Stimulated activated CD4-positive, alpha-beta T cell treated with anti-CD3 and anti-CD28 coated beads, Interleukin-2, amount 100 ng/mL, for 24 hours (primary cell): ENCODE measurements around the gene TTF1.

Experiments used
- DNase-seq, 2 donors: peaks; one replicate each; pipeline ENCODE4 v3.0.0-alpha.2; 2020

TTF1 gene

DNA sequence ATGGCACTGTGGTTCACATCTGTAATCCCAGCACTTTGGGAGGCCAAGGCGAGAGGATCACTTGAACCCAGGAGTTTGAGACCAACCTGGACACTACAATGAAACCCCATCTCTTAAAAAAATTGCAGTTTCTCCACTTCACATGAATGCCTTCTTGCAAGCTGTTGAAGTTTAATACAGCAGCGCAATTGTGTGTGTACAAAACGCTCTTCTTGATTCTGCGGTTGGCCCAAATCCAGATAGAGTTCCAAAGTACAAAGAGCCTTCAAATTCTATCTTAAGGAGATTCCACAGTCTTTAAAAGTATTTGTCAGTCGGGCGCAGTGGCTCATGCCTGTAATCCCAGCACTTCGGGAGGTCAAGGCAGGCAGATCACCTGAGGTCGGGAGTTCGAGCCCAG is 42.6 kb downstream of the TTF1 start:
- DNase-seq: no peak

- no peak for DNase-seq
Observed at GRCh38 chr9:132357764-132358163, 48.9 kb downstream of the TTF1 start.

GRCh38 chr9:132356324-132356924 is 50.2 kb downstream of the TTF1 start:
- DNase-seq: no peak

- peak; percentile 98 to 99 for DNase-seq
Observed at GRCh38 chr9:132354637-132355355, 51.8 kb downstream of the TTF1 start, which contains the start of gene SETX. SETX (minus strand) TSS chr9:132354986; CDS start chr9:132349428, 5,558 bp downstream.

DNA sequence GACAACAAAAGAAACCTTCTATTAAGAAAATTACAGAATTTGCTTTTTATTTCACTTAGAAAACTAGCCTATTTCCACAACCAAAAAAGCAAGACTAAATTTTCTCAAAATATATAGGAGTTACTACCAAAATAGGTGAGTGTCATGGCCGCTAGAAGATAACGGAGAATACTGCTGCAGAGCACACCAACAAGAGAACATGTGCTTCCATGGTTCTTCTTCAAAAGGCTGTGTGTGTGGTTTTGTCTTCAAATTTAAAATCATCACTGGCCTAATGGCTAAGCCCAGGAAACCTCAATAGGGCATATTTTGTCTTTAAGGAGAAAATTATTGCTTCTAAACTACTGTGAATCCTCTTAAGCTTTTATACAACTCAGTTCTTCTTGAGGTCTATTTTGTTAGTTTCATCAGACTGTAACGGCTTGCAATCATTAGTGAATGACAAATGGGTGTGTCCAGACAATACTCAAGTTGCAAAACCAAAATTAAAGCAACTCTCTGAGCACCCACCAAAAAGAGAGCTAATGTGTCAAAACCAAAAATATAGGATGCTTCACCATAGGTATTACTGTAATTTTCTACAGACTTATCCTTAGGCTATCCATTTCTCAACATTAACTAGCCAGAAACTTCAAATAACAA is 55.1 kb downstream of the TTF1 start:
- DNase-seq: no peak

GRCh38 chr9:132350861-132351315 is 55.8 kb downstream of the TTF1 start:
- peak; percentile 20 to 41 for DNase-seq

DNA sequence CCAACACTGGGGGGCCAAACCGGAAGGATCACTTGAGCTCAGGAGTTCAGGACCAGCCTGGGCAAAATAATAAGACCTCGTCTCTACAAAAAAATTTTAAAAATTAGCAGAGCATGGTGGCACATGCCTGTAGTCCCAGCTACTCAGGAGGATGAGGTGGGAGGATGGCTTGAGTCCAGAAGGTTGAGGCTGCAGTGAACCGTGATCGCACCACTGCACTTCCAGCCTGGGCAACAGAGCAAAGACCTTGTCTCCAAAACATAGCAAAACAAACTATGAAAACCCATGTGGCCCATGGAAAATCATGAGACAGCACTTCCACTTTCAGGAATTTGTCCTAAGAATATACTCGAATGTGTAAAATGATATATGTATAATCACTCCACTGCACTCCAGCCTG is 58.0 kb downstream of the TTF1 start:
- DNase-seq: no peak

GRCh38 chr9:132346177-132346576 is 60.5 kb downstream of the TTF1 start:
- DNase-seq: no peak

DNA sequence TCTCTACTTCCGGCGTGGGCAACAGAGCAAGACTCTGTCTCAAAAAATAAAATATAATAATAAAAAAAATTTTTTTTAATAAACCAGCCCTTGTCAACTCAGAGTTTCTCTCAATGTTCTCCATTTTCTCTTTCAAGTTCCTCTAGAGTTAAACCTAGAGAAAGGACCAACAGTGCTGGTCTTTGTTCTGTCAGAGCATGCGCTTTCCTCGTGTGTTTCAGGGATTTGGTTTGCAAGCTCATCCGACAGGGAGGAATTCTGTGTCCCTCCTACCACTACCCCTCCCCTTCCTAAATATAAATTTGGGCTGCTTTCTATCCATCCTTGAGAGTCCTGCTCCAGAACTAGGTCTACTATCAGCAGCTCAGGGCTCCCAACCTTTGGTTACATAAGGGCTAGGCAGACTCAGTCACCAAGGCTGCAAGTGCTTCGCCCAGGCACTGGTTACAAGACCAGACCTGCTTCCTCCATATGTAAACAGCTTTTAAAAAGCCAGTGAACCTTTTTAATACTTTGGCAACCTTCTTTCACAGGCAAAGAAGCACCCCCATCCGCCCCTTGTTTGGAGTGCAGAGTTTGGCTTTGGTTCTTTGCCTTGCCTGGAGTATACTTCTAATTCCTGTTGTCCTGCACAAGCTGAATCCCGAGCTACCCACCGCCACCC is 65.3 kb downstream of the TTF1 start:
- no peak for DNase-seq

GRCh38 chr9:132334364-132334763 is 72.3 kb downstream of the TTF1 start:
- no peak for DNase-seq

GRCh38 chr9:132333556-132333955 is 73.1 kb downstream of the TTF1 start:
- DNase-seq: no peak

GRCh38 chr9:132328580-132328979 is 78.1 kb downstream of the TTF1 start:
- no peak for DNase-seq

DNA sequence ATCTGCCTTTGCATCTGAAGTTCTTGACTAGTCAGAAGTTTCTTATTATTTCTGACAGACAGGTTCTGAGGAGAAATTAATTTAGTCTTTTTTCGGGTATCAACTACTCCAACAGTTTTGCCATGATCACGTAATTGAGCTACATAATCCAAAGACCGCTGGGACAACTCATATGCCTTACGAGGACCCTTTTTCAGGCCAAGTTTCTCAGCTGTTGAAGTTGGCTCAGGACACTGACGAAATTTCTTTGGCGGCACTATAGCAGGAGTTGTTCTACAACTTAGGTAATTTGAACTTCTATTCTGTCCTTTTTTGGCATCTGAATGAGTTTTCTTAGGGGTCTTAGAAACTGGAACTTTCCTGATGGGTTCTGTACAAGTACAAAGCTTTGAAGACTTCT is 79.1 kb downstream of the TTF1 start:
- DNase-seq: no peak
